Measurements from ENCODE around the gene RSAD2. TPM values are rescaled to one million over a fixed set of nuclear protein-coding genes. Genes with fewer than 3 reads are reported as not detected.

The RSAD2 gene
- polyA plus RNA-seq, 1 donor from 2014 or later = 1.2 TPM

DNA sequence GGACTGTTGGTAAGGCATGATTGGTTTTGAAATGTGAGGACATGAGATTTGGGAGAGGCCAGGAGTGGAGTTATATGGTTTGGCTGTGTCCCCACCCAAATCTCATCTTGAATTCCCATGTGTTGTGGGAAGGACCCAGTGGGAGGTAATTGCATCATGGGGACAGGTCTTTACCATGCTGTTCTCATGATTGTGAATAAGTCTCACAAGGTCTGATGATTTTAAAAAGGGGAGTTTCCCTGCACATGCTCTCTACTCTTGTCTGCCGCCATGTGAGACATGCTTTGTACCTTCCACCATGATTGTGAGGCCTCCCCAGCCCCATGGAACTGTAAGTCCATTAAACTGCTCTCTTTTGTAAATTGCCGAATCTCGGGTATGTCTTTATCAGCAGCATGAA is 17.3 kb upstream of the RSAD2 start:
- H3K27me3 ChIP-seq (ENCODE audit: insufficient read depth, low read depth, low read length) = peaks cover 6% of the 10 kb centered on the region
- H3F3A ChIP-seq (ENCODE audit: insufficient read depth, low read length, poor library complexity, severe bottlenecking) = no peaks in the 10 kb centered on the region
- no peaks in the 10 kb centered on the region for H3K79me2 ChIP-seq (replicated peaks; ENCODE audit: insufficient read depth, low read length)
- TF ChIP-seq MXI1 (conservative IDR thresholded peaks at IDR 0.05; ENCODE audit: poor library complexity, severe bottlenecking) (no peak), EP300 (conservative IDR thresholded peaks at IDR 0.05; ENCODE audit: poor library complexity, severe bottlenecking) (no peak), TAF1 (IDR thresholded peaks at IDR 0.05; ENCODE audit: low read depth) (no peak), RAD21 (conservative IDR thresholded peaks at IDR 0.05) (no peak)
- no peak overlapping the region for H3K9ac ChIP-seq (ENCODE audit: low read length)
- no peak overlapping the region for H3K4me3 ChIP-seq (ENCODE audit: low read length)
- H3K4me2 ChIP-seq (ENCODE audit: low read length) = no peak overlapping the region
- H4K20me1 ChIP-seq (ENCODE audit: insufficient read depth) = no peaks in the 10 kb centered on the region
- no peaks in the 10 kb centered on the region for H3K36me3 ChIP-seq (ENCODE audit: insufficient read depth, low read length)
- no peak overlapping the region for H3K27ac ChIP-seq (ENCODE audit: low read length)
- H2AFZ ChIP-seq (ENCODE audit: low read depth, low read length) = no peak overlapping the region
- no peaks in the 10 kb centered on the region for H3K9me3 ChIP-seq (ENCODE audit: low read length)
- H3K9me2 ChIP-seq (ENCODE audit: insufficient read depth, low read length) = no peaks in the 10 kb centered on the region

GRCh38 chr2:6863792-6864191 is 13.8 kb upstream of the RSAD2 start:
- Histone ChIP-seq H3K9ac (ENCODE audit: low read length) (peak overlapping the region; percentile 21), H3K27ac (ENCODE audit: low read length) (peak overlapping the region; percentile 64), H3K9me2 (ENCODE audit: insufficient read depth, low read length) (no peaks in the 10 kb centered on the region), H3K4me3 (ENCODE audit: low read length) (no peak overlapping the region), H3K27me3 (ENCODE audit: insufficient read depth, low read depth, low read length) (peaks cover 16% of the 10 kb centered on the region), H3K4me2 (ENCODE audit: low read length) (no peak overlapping the region), H3K9me3 (ENCODE audit: low read length) (no peaks in the 10 kb centered on the region), H3F3A (ENCODE audit: insufficient read depth, low read length, poor library complexity, severe bottlenecking) (peaks cover 3% of the 10 kb centered on the region), H3K36me3 (ENCODE audit: insufficient read depth, low read length) (no peaks in the 10 kb centered on the region), H2AFZ (ENCODE audit: low read depth, low read length) (no peak overlapping the region), H3K79me2 (replicated peaks; ENCODE audit: insufficient read depth, low read length) (no peaks in the 10 kb centered on the region), H4K20me1 (ENCODE audit: insufficient read depth) (no peaks in the 10 kb centered on the region)
- TF ChIP-seq REST (IDR thresholded peaks at IDR 0.05; ENCODE audit: borderline replicate concordance) = peak; percentile 63
- no peak for TF ChIP-seq CTCF (IDR thresholded peaks at IDR 0.05; ENCODE audit: poor library complexity, severe bottlenecking)
- peak; percentile 65 for TF ChIP-seq EP300 (conservative IDR thresholded peaks at IDR 0.05; ENCODE audit: poor library complexity, severe bottlenecking)
- peak; percentile 75 for TF ChIP-seq POLR2AphosphoS5 (IDR thresholded peaks at IDR 0.05)

GRCh38 chr2:6864231-6864754 is 13.3 kb upstream of the RSAD2 start:
- TF ChIP-seq TAF1 (IDR thresholded peaks at IDR 0.05; ENCODE audit: low read depth) (no peak), POLR2AphosphoS5 (IDR thresholded peaks at IDR 0.05) (no peak), REST (IDR thresholded peaks at IDR 0.05; ENCODE audit: borderline replicate concordance) (no peak), RAD21 (conservative IDR thresholded peaks at IDR 0.05) (no peak), EZH2 (IDR thresholded peaks at IDR 0.05; ENCODE audit: borderline replicate concordance, insufficient read depth, low read length, poor library complexity, severe bottlenecking) (no peak), MXI1 (conservative IDR thresholded peaks at IDR 0.05; ENCODE audit: poor library complexity, severe bottlenecking) (no peak), SMC3 (conservative IDR thresholded peaks at IDR 0.05; ENCODE audit: poor library complexity) (no peak), EP300 (conservative IDR thresholded peaks at IDR 0.05; ENCODE audit: poor library complexity, severe bottlenecking) (no peak), CTCF (IDR thresholded peaks at IDR 0.05; ENCODE audit: poor library complexity, severe bottlenecking) (no peak)
- Histone ChIP-seq H3K4me2 (ENCODE audit: low read length) (no peak overlapping the region), H3K9ac (ENCODE audit: low read length) (no peak overlapping the region), H3K4me3 (ENCODE audit: low read length) (peak overlapping the region; percentile 78), H3K36me3 (ENCODE audit: insufficient read depth, low read length) (no peaks in the 10 kb centered on the region), H3F3A (ENCODE audit: insufficient read depth, low read length, poor library complexity, severe bottlenecking) (peaks cover 3% of the 10 kb centered on the region), H3K9me3 (ENCODE audit: low read length) (no peaks in the 10 kb centered on the region), H3K27me3 (ENCODE audit: insufficient read depth, low read depth, low read length) (peaks cover 16% of the 10 kb centered on the region), H4K20me1 (ENCODE audit: insufficient read depth) (no peaks in the 10 kb centered on the region), H3K27ac (ENCODE audit: low read length) (no peak overlapping the region), H3K9me2 (ENCODE audit: insufficient read depth, low read length) (no peaks in the 10 kb centered on the region), H2AFZ (ENCODE audit: low read depth, low read length) (no peak overlapping the region), H3K79me2 (replicated peaks; ENCODE audit: insufficient read depth, low read length) (no peaks in the 10 kb centered on the region)

Data from neural cell (in vitro differentiated cells).